ENCODE data around the gene GCSAM.

Gene GCSAM

GRCh38 chr3:112072387-112073060 lies 60.5 kb downstream of the GCSAM start:
- DNase-seq (ENCODE audit: low read depth), result peak; percentile 44
